HepG2 (cell line): ENCODE measurements around the gene AUTS2. TPM values are rescaled to one million over a fixed set of nuclear protein-coding genes. Genes with fewer than 3 reads are reported as not detected.

ENCODE experiments used
- ATAC-seq: fragments of 200-7000 bp; cut with Tn5 transposase; 3 replicates; pipeline ENCODE4 v1.9.1; 2020; ENCODE audit warnings: mild to moderate bottlenecking, moderate library complexity
- BruUV-seq: library from RNA; stranded (reverse); fragments of 400-500 nt; replicated peaks from 2 replicates; lab custom pipeline; 2021; lab: Mats Ljungman, UMichigan
- CTCF ChIA-PET: fragments of 300-600 bp; formaldehyde crosslinking; extraction: SDS; loops from one replicate; lab custom pipeline; 2021; ENCODE audit warnings: low total read pairs, inconsistent platforms, low intra/inter-chr PET ratio; lab: Yijun Ruan, JAX
- POLR2A ChIA-PET: fragments of 350-600 bp; sonication (Branson Sonifier 250); formaldehyde crosslinking; loops from one replicate; lab custom pipeline; 2020; ENCODE audit warnings: antibody characterized with exemption, inconsistent platforms; lab: Yijun Ruan, JAX
- DNase-seq: peaks from one replicate; pipeline ENCODE4 v3.0.0-alpha.2; 2015; ENCODE audit warnings: low spot score
- FAIRE-seq: peaks from 3 replicates; lab custom pipeline; 2011; peaks lifted over from hg19 to GRCh38; lab: Jason Lieb, UNC
- H2AFZ ChIP-seq: one replicate; pipeline ENCODE4 v1.6.1; 2011; ENCODE audit warnings: low read length, inconsistent platforms
- H3K27ac ChIP-seq: fragments of 300-600 bp; 3 replicates; pipeline ENCODE4 v1.8.0; 2011; ENCODE audit warnings: mixed run types, mild to moderate bottlenecking, mixed read lengths, low read length, inconsistent platforms; ENCODE audit not compliant: insufficient read depth; ENCODE audit errors: extremely low read length
- H3K27me3 ChIP-seq, 2 experiments: fragments of 200-600 bp in 1 of 2; 2 replicates in 1 of 2; 3 replicates in 1 of 2; pipeline versions ENCODE4 v1.6.0 to v1.8.0; 2011; ENCODE audit warnings: low read length in 2 of 2, mild to moderate bottlenecking in 2 of 2, moderate library complexity in 2 of 2, inconsistent platforms in 1 of 2; ENCODE audit not compliant: insufficient read depth in 2 of 2, control insufficient read depth in 1 of 2
- H3K36me3 ChIP-seq, 2 experiments: fragments of 200-600 bp in 1 of 2; replicated peaks in 1 of 2; 2 replicates in 1 of 2; 3 replicates in 1 of 2; pipeline versions ENCODE4 v1.5.1 to v1.8.0; 2011; ENCODE audit warnings: low read length in 2 of 2, inconsistent platforms in 1 of 2; ENCODE audit not compliant: insufficient read depth in 2 of 2, control insufficient read depth in 1 of 2
- H3K4me1 ChIP-seq: 2 replicates; pipeline ENCODE4 v1.5.1; 2012; ENCODE audit warnings: low read length, inconsistent platforms; ENCODE audit not compliant: insufficient read depth
- H3K4me2 ChIP-seq: 2 replicates; pipeline ENCODE4 v1.6.0; 2011; ENCODE audit warnings: low read depth, low read length, inconsistent platforms
- H3K4me3 ChIP-seq, 3 experiments: fragments of 200-600 bp in 1 of 3; sonication (generic), shearing (Covaris generic) in 1 of 3; replicated peaks in 1 of 3; 2 replicates each; pipeline ENCODE4 v1.5.1; 2011 to 2016; ENCODE audit warnings: low read length in 3 of 3, inconsistent platforms in 2 of 3, low read depth in 2 of 3, mild to moderate bottlenecking in 2 of 3, control low read depth in 1 of 3, mixed read lengths in 1 of 3; ENCODE audit not compliant: insufficient read depth in 1 of 3
- H3K79me2 ChIP-seq: one replicate; pipeline ENCODE4 v1.6.1; 2011; ENCODE audit warnings: low read length, inconsistent platforms; ENCODE audit not compliant: insufficient read depth
- H3K9ac ChIP-seq: 2 replicates; pipeline ENCODE4 v1.6.0; 2011; ENCODE audit warnings: mild to moderate bottlenecking, low read depth, low read length, inconsistent platforms; ENCODE audit not compliant: insufficient read depth
- H3K9me3 ChIP-seq: 2 replicates; pipeline ENCODE4 v1.5.1; 2012; ENCODE audit warnings: mild to moderate bottlenecking, low read length
- H4K20me1 ChIP-seq: 2 replicates; pipeline ENCODE4 v1.6.0; 2011; ENCODE audit warnings: inconsistent platforms, mild to moderate bottlenecking, low read length, moderate library complexity; ENCODE audit not compliant: insufficient read depth
- FOXK1 ChIP-seq: sonication (generic); formaldehyde crosslinking; IDR thresholded peaks from 2 replicates; pipeline ENCODE4 v1.4.0; 2020; ENCODE audit warnings: low read depth, missing genetic modification reagents, borderline replicate concordance
- HOXA9 ChIP-seq: sonication (generic); formaldehyde crosslinking; IDR thresholded peaks from 2 replicates; pipeline ENCODE4 v1.8.1; 2022; ENCODE audit warnings: missing genetic modification reagents, mild to moderate bottlenecking, moderate library complexity, borderline replicate concordance
- PBX2 ChIP-seq: IDR thresholded peaks from 2 replicates; pipeline ENCODE4 v1.6.1; 2016; ENCODE audit warnings: control low read depth
- SAFB2 ChIP-seq: sonication (generic); formaldehyde crosslinking; IDR thresholded peaks from 2 replicates; pipeline ENCODE4 v1.5.1; 2020; ENCODE audit warnings: missing genetic modification reagents, low read depth, mild to moderate bottlenecking, borderline replicate concordance
- SOX5 ChIP-seq: IDR thresholded peaks from 2 replicates; pipeline ENCODE4 v1.6.1; 2016; ENCODE audit warnings: borderline replicate concordance
- THAP7 ChIP-seq: sonication (generic); formaldehyde crosslinking; IDR thresholded peaks from 2 replicates; pipeline ENCODE4 v1.8.1; 2023; ENCODE audit warnings: mild to moderate bottlenecking, missing genetic modification reagents
- ZIK1 ChIP-seq: sonication (generic); formaldehyde crosslinking; IDR thresholded peaks from 2 replicates; pipeline ENCODE4 v1.5.0; 2020; ENCODE audit warnings: mild to moderate bottlenecking, low read depth, missing genetic modification reagents, borderline replicate concordance
- ZNF567 ChIP-seq: sonication (generic); formaldehyde crosslinking; IDR thresholded peaks from 2 replicates; pipeline ENCODE4 v1.8.1; 2023; ENCODE audit warnings: mild to moderate bottlenecking, missing genetic modification reagents, borderline replicate concordance
- ZNF639 ChIP-seq: conservative IDR thresholded peaks from 2 replicates; pipeline ENCODE4 v1.6.1; 2018; ENCODE audit warnings: missing genetic modification reagents
- WGBS: methylation state at CpG from one replicate; pipeline ENCODE4 v1.1.6; 2017; ENCODE audit warnings: low lambda C conversion rate; 5-methylcytosine and 5-hydroxymethylcytosine counted together
- in situ Hi-C: cut with HindIII; loops from 2 replicates; pipeline ENCODE4 v1.10.0; 2017; ENCODE audit warnings: low pct_unique_long_range_greater_than_20kb; ENCODE audit not compliant: extremely low pct_ligation_motif_present
- intact Hi-C: fragments of 100-400 bp; cut with micrococcal nuclease; formaldehyde crosslinking; loops from one replicate; pipeline ENCODE4 v1.10.0; 2022; ENCODE audit not compliant: unreplicated experiment
- polyA plus RNA-seq, 8 experiments: library from polyadenylated mRNA; depleted of rRNA in 3 of 8; stranded (reverse) in 7 of 8; unstranded in 1 of 8; fragments of >200 nt; fragmentation: Illumina TruSeq in 4 of 8; extraction: Trizol in 4 of 8; gene quantifications; 2 replicates each; pipeline versions ENCODE4 v1.2.1 to v1.2.3, GENCODE V29; 2011 to 2016; ENCODE audit warnings: low read depth in 4 of 8, missing spikeins in 1 of 8, mixed read lengths in 1 of 8; ENCODE audit not compliant: insufficient read depth in 1 of 8
- total RNA-seq, 5 experiments: library from RNA; depleted of rRNA; stranded (reverse); fragments of >200 nt; fragmentation: Illumina TruSeq; extraction: Trizol; gene quantifications; 2 replicates each; pipeline ENCODE4 v1.2.3, GENCODE V29; 2016; ENCODE audit warnings: low read depth in 1 of 5

The AUTS2 gene
- total and polyA plus RNA-seq, 2 of the 13 experiments (the other 11 are each of a cell fraction or from before 2014, with no cell fraction given) = 0.38 TPM; not detected in 1

- in situ Hi-C loops = no loop called here
Observed at GRCh38 chr7:70679661-70680060, 1081.4 kb downstream of the AUTS2 start.

More at GRCh38 chr7:70679661-70680060, 1081.4 kb downstream of the AUTS2 start:
- no peaks in the 10 kb centered on the region for H3K79me2 ChIP-seq
- no peaks in the 10 kb centered on the region for H3K4me1 ChIP-seq
- no peak overlapping the region for H3K4me2 ChIP-seq
- no peak for DNase-seq
- no peak overlapping the region for H3K27ac ChIP-seq
- no peaks in the 10 kb centered on the region for H3K36me3 ChIP-seq
- intact Hi-C loops = no loop called here
- H3K9ac ChIP-seq = no peak overlapping the region
- BruUV-seq = no TSS peak
- ChIA-PET CTCF (no interaction called here), POLR2A (no interaction called here)
- no peak for ATAC-seq
- H3K9me3 ChIP-seq = no peaks in the 10 kb centered on the region
- H3K4me3 ChIP-seq = no peak overlapping the region
- no peaks in the 10 kb centered on the region; a peak in 1 of 5 replicates for H3K27me3 ChIP-seq
- no peaks in the 10 kb centered on the region for H4K20me1 ChIP-seq
- no peak for FAIRE-seq
- WGBS = 51% methylated on average over 4 of the region's 4 CpGs
- H2AFZ ChIP-seq = no peak overlapping the region
- TF ChIP-seq ZNF639 (CRISPR knock-in tag) (no peak), PBX2 (no peak), HOXA9 (CRISPR knock-in tag) (no peak), SAFB2 (CRISPR knock-in tag) (no peak), FOXK1 (CRISPR knock-in tag) (no peak), THAP7 (CRISPR knock-in tag) (no peak), ZIK1 (CRISPR knock-in tag) (no peak), SOX5 (no peak), ZNF567 (CRISPR knock-in tag) (no peak)
